Motor neuron (in vitro differentiated cells): ENCODE measurements around the gene ANGPTL7. TPM values are rescaled to one million over a fixed set of nuclear protein-coding genes. Genes with fewer than 3 reads are reported as not detected.
A peak's percentile ranks its signal among the peaks of the same experiment; 100 is the strongest.

ENCODE experiments used
- ATAC-seq, 8 experiments: fragments of 200-7000 bp; cut with Tn5 transposase; replicated peaks in 6 of 8; 2 replicates each; pipeline ENCODE4 v1.8.0; 2021; ENCODE audit warnings: mild to moderate bottlenecking in 8 of 8, moderate library complexity in 8 of 8
- H3K27ac ChIP-seq, 2 donors: fragments of 250-450 bp; sonication (Bioruptor Pico); 2 replicates each; pipeline ENCODE4 v1.9.0; 2021; ENCODE audit warnings: antibody characterized with exemption in 2 of 2, mild to moderate bottlenecking in 2 of 2, moderate library complexity in 1 of 2
- H3K4me1 ChIP-seq, 2 donors: fragments of 250-450 bp; sonication (Bioruptor Pico); replicated peaks in 1 of 2; 2 replicates each; pipeline ENCODE4 v1.6.1; 2021; ENCODE audit warnings: antibody characterized with exemption in 2 of 2, mild to moderate bottlenecking in 2 of 2, moderate library complexity in 1 of 2
- H3K4me3 ChIP-seq, 5 donors: fragments of 250-450 bp; sonication (Bioruptor Pico); 2 replicates each; pipeline ENCODE4 v1.9.0; 2021; ENCODE audit warnings: antibody characterized with exemption in 5 of 5, mild to moderate bottlenecking in 5 of 5, moderate library complexity in 4 of 5
- WGBS, 10 experiments: fragments of 450-650 bp; shearing (Covaris generic); methylation state at CpG; one replicate each; pipeline ENCODE4 v1.0.0; 2022; 5-methylcytosine and 5-hydroxymethylcytosine counted together
- in situ Hi-C, 9 experiments: fragments of 400-800 bp; cut with MboI; loops; one replicate each; pipeline ENCODE4 v1.15.0; 2021; ENCODE audit warnings: low sequenced_read_pairs in 9 of 9, low pct_unique_long_range_greater_than_20kb in 2 of 9; ENCODE audit not compliant: unreplicated experiment in 9 of 9
- total RNA-seq, 8 experiments: library from RNA; unstranded; fragments of 300-600 nt; gene quantifications; 2 replicates each; pipeline versions ENCODE4 v1.2.3 to v1.2.4, GENCODE V29; 2022

ANGPTL7 gene, protein sequence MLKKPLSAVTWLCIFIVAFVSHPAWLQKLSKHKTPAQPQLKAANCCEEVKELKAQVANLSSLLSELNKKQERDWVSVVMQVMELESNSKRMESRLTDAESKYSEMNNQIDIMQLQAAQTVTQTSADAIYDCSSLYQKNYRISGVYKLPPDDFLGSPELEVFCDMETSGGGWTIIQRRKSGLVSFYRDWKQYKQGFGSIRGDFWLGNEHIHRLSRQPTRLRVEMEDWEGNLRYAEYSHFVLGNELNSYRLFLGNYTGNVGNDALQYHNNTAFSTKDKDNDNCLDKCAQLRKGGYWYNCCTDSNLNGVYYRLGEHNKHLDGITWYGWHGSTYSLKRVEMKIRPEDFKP
- total RNA-seq = 1 to 10 TPM in 3 of 8 experiments, under 1 TPM in 5; 0.16 to 4.7 (median 0.68) TPM

DNA sequence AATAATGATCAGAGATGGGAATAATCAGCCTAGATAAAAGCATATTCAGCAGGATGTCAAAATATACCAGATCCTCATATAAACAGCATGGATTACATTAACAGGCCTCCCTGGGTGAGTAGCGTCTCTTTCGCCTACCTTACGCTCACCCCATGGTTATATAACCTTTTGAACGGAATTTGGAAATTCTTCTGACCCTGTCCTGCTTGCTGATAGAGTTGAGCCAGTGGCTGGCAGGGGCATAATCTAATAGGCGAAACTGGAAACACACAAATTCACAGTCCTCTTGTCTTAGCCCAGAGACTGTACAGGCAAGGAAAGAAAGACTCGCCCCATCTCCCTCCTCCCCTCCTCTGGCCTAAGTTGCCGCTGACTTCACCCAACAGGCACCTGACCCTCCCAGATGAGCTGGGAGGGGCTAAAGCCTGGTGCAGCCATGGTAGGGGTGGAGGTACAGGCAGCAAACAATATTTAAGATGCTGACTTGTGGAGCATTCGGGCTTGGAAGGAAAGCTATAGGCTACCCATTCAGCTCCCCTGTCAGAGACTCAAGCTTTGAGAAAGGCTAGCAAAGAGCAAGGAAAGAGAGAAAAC lies at the start of gene ANGPTL7:
Gene ANGPTL7 (plus strand): TSS at position 498 of the 594 bp plus-strand sequence. CDS start 225 bp downstream, outside the sequence.
- in situ Hi-C loops = no loop called here
- 70 to 100% (median 92%) methylated on average over 1 to 8 of the region's 8 CpGs; no CpG with 5 or more reads in 2 of the 10 experiments for WGBS, 10 experiments
- H3K27ac ChIP-seq = no peak within 1 kb of the TSS
- H3K4me1 ChIP-seq = no peaks in the 10 kb centered on the region
- H3K4me3 ChIP-seq = no peak within 1 kb of the TSS
- peak in 5 of 8 experiments; percentile 26 to 88 (median 40) for ATAC-seq

DNA sequence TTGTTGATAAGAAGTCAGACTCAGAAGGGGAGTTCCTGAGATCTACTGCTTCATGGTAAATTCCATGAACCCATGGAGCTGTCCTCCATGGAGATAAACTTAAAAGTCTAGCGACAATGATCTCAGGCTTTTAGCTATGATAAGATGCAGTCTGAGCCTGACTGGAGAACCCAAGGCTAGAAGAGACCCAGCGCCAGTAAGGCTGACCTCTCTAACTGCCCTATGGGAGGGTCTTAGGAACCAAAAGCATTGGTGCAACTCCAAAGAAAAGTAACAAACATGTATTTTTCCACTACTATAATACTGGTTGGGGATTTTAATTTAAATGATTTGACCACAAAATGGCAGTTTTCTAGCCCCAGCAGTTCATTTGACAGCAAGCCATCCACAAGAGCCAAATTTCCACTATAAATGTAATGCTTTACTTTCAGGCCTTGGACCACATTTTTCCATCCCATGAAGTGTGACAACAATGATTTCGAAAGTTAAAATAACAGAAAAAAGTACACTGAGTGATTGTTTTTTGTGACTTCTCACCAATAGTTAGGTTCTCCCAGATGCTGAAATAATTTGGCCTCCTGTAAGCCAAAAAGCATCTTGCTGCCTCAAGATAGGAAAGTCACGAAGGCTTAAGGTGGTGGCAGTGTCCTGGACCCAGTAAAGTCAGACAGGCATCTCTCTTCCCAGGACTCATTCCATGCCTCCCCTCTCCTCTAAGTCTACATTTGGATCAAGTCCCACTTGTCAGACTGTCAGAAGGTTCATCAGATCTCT lies 46.4 kb upstream of the ANGPTL7 start:
- no peak for ATAC-seq
- in situ Hi-C loops = loop anchor here in 1 of 9 experiments (25.0 kb wide), 1 partner anchor 94 kb away; no protein-coding TSS in a partner anchor
- Histone ChIP-seq H3K4me1 (no peaks in the 10 kb centered on the region), H3K4me3 (no peak overlapping the region), H3K27ac (no peak overlapping the region)
- WGBS, 10 experiments = 84 to 100% (median 100%) methylated on average over 1 to 4 of the region's 4 CpGs; no CpG with 5 or more reads in 3 of the 10 experiments

DNA sequence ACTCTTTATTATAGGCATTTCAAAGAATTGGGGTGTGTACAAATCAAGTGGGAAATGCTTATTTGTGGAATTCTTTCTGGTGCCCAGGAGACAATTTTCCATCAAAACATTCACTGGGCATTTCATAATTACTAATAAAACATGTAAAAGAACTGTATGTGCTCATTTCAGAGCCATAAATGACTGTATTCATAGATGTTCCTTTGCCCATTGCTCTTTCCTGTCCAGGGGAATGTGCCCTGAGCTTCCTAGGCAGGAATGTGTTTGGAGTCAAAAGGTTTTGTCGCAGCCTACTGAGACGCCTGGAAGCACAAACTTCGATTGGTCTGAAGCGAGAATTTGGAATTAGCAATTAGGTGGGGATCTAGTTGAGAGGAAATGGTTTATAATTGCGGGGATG lies 45.8 kb upstream of the ANGPTL7 start:
- H3K27ac ChIP-seq = no peak overlapping the region
- no peaks in the 10 kb centered on the region for H3K4me1 ChIP-seq
- no peak overlapping the region for H3K4me3 ChIP-seq
- in situ Hi-C loops = loop anchor here in 1 of 9 experiments (25.0 kb wide), 1 partner anchor 94 kb away; no protein-coding TSS in a partner anchor
- no peak for ATAC-seq
- 83 to 100% (median 96%) methylated on average over 1 to 5 of the region's 5 CpGs; no CpG with 5 or more reads in 1 of the 10 experiments for WGBS, 10 experiments

DNA sequence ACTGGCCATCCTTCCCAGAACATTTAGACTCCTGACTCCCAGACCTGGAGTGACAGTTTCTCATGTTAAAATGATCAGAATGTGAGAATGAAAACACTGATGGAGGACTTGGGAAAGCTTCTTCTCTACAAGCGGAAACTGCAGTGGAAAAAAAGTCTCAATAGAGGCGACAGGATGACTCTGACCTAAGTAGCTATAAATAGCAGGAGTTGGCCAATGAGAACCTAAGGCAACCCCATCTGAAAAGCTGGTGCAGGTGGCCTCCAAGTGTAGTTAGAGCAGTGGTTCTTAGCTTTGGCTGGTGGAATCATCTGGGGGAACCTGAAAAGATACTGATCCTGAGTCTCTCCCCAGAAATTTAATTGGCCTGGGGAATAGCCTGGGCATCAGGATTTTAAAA lies 45.2 kb upstream of the ANGPTL7 start:
- in situ Hi-C loops = loop anchor here in 1 of 9 experiments (25.0 kb wide), 1 partner anchor 93 kb away; no protein-coding TSS in a partner anchor
- H3K27ac ChIP-seq = no peak overlapping the region
- ATAC-seq = no peak
- WGBS, 10 experiments = 86 to 100% (median 92%) methylated on average over 2 of the region's 2 CpGs; no CpG with 5 or more reads in 4 of the 10 experiments
- H3K4me1 ChIP-seq = no peaks in the 10 kb centered on the region
- no peak overlapping the region for H3K4me3 ChIP-seq

DNA sequence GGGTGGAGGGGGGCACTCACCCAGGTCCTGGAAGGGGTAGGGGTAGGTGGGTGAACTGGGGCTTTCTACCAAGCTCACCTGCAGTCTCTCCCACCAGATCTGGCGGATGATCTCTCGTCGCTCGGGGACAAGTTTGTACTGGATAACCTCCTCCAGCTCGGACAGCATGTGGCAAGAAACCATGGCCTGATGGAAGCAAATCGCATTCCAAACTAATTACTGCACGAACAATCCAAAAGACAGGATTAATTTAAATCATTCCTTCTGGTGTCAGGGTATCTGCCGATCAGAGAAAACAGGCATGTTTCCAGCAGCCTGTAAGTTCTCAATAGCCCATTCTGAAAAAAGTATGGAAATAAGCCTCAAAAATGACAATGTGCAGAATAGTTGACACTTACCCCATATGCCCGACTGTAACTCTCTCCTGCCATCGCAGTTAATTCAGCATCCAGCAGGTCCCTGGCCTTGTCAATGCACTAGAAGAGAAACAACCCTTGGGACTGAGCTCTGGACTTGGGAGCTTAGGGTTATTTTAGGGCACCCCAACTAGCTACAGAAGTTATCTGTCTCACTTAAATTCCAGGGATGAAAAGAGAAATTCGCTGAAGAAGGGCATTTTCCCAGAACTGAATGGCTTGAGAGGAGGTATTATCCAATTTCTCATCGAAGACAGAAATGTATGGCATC lies 44.4 kb upstream of the ANGPTL7 start:
- no peak for ATAC-seq
- 0 to 98% (median 60%) methylated on average over 1 to 12 of the region's 12 CpGs; no CpG with 5 or more reads in 1 of the 10 experiments for WGBS, 10 experiments
- in situ Hi-C loops = loop anchor here in 1 of 9 experiments (25.0 kb wide), 1 partner anchor 93 kb away; no protein-coding TSS in a partner anchor
- no peaks in the 10 kb centered on the region for H3K4me1 ChIP-seq
- H3K4me3 ChIP-seq = no peak overlapping the region
- no peak overlapping the region for H3K27ac ChIP-seq

DNA sequence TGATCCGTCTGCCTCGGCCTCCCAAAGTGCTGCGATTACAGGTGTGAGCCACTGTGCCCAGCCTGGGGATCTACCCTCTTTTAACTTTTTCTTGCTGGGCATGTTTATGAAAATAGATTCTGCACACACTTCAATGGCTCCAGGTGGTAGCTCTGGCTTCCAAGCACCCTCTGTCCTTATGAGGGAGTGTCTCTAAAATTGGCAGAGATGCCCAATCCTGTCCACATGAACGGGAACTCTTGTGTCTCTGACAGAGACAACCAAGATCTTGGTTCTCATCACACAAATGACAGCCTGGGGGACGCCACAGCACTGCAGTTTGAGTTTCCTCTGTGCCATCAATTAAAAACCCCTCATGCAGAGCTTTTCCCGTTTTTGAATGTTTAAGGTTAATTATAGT lies 43.4 kb upstream of the ANGPTL7 start:
- in situ Hi-C loops = loop anchor here in 1 of 9 experiments (25.0 kb wide), 1 partner anchor 92 kb away; no protein-coding TSS in a partner anchor
- ATAC-seq = no peak
- H3K27ac ChIP-seq = no peak overlapping the region
- H3K4me1 ChIP-seq = no peaks in the 10 kb centered on the region
- no peak overlapping the region for H3K4me3 ChIP-seq
- WGBS, 10 experiments = 43 to 100% (median 94%) methylated on average over 1 to 6 of the region's 6 CpGs; no CpG with 5 or more reads in 2 of the 10 experiments

DNA sequence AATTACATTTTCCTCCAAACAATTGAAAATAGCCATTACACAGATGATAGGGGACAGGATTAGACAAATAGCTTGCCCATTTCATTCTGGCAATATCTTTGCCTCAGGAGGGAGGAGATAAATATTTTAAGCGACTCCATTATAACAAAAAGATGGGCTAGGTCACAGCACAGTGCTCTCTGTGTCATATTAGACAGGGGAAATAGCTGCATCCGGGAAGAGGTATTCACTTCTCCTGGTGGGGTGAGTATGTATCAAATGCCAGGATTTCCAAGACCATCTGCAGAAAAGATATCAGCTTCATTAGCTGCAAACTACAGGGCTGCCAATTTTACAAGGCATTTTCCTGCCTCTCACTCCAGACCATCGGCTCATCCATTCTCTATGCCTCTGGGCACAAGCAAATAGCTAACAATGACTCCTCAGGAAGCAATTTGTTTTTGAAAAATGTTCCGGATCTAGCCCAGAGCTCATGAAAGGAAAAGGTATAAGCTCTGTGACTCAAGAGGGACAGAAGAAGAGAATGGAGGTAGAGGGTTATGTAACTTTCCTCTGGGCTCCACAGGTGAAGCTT lies 41.9 kb upstream of the ANGPTL7 start:
- no peak for ATAC-seq
- Histone ChIP-seq H3K4me3 (no peak overlapping the region), H3K27ac (no peak overlapping the region), H3K4me1 (no peaks in the 10 kb centered on the region)
- in situ Hi-C loops = loop anchor here in 1 of 9 experiments (25.0 kb wide), 1 partner anchor 90 kb away; no protein-coding TSS in a partner anchor
- 33 to 89% (median 71%) methylated on average over 1 to 4 of the region's 4 CpGs; no CpG with 5 or more reads in 1 of the 10 experiments for WGBS, 10 experiments

DNA sequence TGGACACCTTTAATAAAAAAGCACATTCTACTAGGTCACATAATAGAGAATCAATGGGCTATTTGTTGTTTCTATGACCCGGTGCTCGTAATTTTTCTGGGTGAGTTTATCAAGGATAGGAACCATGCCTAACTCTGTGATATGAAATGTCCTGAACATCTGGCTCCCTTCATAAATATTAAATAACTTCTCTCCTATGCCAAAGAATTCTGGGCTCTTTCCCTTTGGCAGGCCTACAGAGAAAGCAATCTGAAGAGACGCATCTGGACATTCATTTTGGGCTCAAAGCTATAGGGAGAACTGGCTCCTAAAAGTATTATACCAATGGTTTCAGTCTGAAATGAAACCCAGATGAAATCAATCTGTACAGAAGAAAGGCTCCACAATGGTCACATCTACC lies 38.8 kb upstream of the ANGPTL7 start:
- H3K27ac ChIP-seq = no peak overlapping the region
- no peak for ATAC-seq
- WGBS, 10 experiments = 72 to 100% (median 97%) methylated on average over 1 to 3 of the region's 3 CpGs; no CpG with 5 or more reads in 3 of the 10 experiments

DNA sequence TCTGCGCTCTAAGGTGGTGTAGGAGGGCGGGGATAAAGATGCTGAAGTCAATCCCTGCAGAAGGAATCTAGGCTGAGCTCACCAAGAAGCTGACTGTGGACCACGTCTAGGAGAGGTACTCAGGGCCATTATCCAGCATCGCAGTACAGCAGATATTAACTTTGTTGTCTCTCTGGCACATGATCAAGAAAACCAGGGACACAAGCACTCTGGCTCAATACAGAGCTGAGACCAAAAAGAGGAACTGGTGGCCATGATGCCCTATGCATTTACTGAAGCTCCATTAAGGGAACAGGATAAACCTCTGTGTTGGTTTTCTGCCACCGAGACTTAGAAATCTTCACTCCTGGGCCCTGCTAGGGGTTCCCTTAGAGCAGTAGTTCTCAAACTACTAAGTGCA lies 38.0 kb upstream of the ANGPTL7 start:
- Histone ChIP-seq H3K4me1 (no peaks in the 10 kb centered on the region), H3K27ac (no peak overlapping the region), H3K4me3 (no peak overlapping the region)
- ATAC-seq = no peak
- in situ Hi-C loops = no loop called here
- WGBS, 10 experiments = 72 to 100% (median 100%) methylated on average over 1 to 5 of the region's 5 CpGs; no CpG with 5 or more reads in 1 of the 10 experiments

More for the DNA sequence above, 38.8 kb upstream of the ANGPTL7 start:
- Histone ChIP-seq H3K4me3 (no peak overlapping the region), H3K4me1 (no peaks in the 10 kb centered on the region)
- in situ Hi-C loops = no loop called here

DNA sequence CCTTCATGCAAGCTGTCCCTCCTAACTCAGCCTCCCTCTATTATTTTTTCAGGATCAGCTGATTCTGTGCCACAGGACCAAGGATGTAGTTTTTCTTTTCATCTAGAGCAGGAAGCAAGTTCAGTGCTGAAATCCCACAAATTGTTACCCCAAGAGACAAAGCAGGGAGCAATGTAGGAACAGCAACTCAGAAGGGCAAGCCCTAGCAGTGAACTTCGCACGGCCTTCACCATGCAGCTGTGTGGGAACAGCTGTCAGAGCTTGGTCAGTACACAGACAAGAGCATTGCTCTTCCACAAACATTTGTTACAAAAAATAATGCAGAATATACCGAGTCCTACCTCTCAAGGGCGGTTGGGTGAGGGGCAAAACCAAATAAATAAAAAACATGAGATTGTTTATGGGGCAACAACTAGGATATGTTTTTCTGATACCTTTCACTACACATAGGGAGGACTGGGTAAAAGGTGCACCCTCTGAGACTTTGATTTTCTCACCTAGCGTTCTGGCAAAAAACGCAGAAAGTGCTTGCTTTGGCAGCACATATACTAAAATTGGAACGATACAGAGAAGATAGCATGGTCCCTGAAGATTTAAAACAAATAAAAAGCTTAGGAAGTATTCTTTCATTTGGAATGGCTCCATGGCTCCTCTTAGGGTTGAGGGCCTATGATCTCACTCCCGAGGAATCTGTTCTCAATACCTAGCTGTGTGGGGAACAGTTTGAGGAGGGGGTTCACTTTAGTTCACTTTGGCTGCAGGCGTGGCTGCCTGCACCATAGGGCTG lies 37.1 kb upstream of the ANGPTL7 start:
- WGBS, 10 experiments = 92 to 100% (median 97%) methylated on average over 2 to 9 of the region's 9 CpGs; no CpG with 5 or more reads in 1 of the 10 experiments
- H3K4me3 ChIP-seq = no peak overlapping the region
- H3K27ac ChIP-seq = no peak overlapping the region
- no peak for ATAC-seq
- in situ Hi-C loops = no loop called here
- H3K4me1 ChIP-seq = peaks cover 0 to under 1% of the 10 kb centered on the region in 2 donors

DNA sequence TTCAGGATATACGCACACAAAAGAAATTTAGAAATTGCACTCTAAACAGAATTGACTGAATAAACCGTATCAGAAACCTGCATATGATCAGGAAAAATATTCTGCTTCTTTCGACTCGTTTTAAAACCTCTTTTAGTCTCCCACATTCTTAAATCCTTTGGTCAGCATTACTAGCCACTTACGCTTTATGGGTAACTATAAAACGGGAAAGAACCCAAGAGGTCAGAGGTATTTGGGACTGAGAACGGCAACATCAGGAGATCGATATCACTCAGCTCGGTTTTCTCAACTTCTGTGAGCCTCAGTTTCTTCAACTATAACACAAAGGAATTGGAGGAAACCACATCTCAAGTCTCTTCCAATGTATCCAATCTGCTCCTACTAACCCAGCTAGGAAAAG lies 36.4 kb upstream of the ANGPTL7 start:
- in situ Hi-C loops = no loop called here
- 77 to 100% (median 96%) methylated on average over 3 to 9 of the region's 9 CpGs; no CpG with 5 or more reads in 1 of the 10 experiments for WGBS, 10 experiments

More for the DNA sequence above, 36.4 kb upstream of the ANGPTL7 start:
- no peak overlapping the region for H3K27ac ChIP-seq
- H3K4me3 ChIP-seq = no peak overlapping the region
- no peak for ATAC-seq
- peaks cover 0 to 8% of the 10 kb centered on the region in 2 donors for H3K4me1 ChIP-seq
